Measurements from ENCODE around the gene NPHP4.

DNA sequence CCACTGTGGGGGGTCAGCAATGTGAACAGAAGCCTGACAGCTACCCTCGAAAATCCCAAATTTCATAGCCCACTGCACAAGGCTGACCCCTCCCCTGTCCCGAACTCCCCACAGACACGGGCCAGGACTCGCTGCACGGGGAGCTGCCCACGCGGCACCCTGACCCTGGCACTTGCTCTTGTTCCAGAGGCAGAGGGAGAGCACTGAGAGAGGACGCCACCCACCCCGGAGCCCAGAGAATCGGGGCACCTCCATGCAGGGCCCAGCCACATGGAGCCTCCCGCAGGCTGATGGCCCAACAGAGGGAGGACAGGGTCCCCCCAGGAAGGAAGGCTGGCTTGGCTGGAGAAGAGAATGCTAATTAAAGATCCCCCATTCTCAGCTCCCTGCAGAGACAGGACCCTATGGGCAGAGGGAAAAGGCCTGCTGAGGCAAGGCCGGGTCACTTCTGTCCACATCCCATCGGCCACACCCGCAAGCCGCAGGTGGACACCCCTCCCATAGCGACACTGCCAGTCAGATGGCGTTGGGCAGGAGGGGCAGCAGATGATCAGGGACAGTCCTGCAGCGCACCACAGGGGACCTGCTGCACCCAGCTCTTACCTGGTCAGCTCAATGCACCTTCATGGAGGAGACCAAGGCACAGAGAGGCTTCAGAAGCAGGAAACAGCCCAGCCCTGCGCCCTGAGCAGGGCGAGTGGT, 136.9 kb downstream of the NPHP4 start:
- TF ChIP-seq TAF1 (conservative IDR thresholded peaks at IDR 0.05) (no peak), YY1 (IDR thresholded peaks at IDR 0.05) (no peak), REST (IDR thresholded peaks at IDR 0.05) (no peak), MAX (IDR thresholded peaks at IDR 0.05) (no peak), HNF4G (IDR thresholded peaks at IDR 0.05) (no peak), RAD21 (IDR thresholded peaks at IDR 0.05) (no peak), JUND (IDR thresholded peaks at IDR 0.05) (no peak), SP1 (IDR thresholded peaks at IDR 0.05) (no peak), EGR1 (IDR thresholded peaks at IDR 0.05; ENCODE audit: low read depth in 2 of 2) (no peak), GABPA (IDR thresholded peaks at IDR 0.05 in 1 of 2, conservative IDR thresholded peaks at IDR 0.05 in 1 of 2) (no peak), FOXA1 (IDR thresholded peaks at IDR 0.05) (no peak)
- TF ChIP-seq, protein P1, sequence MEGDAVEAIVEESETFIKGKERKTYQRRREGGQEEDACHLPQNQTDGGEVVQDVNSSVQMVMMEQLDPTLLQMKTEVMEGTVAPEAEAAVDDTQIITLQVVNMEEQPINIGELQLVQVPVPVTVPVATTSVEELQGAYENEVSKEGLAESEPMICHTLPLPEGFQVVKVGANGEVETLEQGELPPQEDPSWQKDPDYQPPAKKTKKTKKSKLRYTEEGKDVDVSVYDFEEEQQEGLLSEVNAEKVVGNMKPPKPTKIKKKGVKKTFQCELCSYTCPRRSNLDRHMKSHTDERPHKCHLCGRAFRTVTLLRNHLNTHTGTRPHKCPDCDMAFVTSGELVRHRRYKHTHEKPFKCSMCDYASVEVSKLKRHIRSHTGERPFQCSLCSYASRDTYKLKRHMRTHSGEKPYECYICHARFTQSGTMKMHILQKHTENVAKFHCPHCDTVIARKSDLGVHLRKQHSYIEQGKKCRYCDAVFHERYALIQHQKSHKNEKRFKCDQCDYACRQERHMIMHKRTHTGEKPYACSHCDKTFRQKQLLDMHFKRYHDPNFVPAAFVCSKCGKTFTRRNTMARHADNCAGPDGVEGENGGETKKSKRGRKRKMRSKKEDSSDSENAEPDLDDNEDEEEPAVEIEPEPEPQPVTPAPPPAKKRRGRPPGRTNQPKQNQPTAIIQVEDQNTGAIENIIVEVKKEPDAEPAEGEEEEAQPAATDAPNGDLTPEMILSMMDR (IDR thresholded peaks at IDR 0.05; ENCODE audit: low read depth, low read length, missing input control): no peak
- TF ChIP-seq, protein P2, sequence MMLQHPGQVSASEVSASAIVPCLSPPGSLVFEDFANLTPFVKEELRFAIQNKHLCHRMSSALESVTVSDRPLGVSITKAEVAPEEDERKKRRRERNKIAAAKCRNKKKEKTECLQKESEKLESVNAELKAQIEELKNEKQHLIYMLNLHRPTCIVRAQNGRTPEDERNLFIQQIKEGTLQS (IDR thresholded peaks at IDR 0.05): no peak
- TF ChIP-seq, protein P3, sequence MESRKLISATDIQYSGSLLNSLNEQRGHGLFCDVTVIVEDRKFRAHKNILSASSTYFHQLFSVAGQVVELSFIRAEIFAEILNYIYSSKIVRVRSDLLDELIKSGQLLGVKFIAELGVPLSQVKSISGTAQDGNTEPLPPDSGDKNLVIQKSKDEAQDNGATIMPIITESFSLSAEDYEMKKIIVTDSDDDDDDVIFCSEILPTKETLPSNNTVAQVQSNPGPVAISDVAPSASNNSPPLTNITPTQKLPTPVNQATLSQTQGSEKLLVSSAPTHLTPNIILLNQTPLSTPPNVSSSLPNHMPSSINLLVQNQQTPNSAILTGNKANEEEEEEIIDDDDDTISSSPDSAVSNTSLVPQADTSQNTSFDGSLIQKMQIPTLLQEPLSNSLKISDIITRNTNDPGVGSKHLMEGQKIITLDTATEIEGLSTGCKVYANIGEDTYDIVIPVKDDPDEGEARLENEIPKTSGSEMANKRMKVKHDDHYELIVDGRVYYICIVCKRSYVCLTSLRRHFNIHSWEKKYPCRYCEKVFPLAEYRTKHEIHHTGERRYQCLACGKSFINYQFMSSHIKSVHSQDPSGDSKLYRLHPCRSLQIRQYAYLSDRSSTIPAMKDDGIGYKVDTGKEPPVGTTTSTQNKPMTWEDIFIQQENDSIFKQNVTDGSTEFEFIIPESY (IDR thresholded peaks at IDR 0.05): no peak

All from liver (tissue), 3 donors.